Astrocyte of the cerebellum (primary cell): Measurements from ENCODE around the gene CALR3.
"Not testable (repeated sequence)": the region's sequence is repeated elsewhere in the genome, so short reads cannot be mapped to it uniquely, and the experiment has no call there.

Experiments
- DNase-seq: peaks from one replicate; pipeline ENCODE4 v3.0.0-alpha.2; 2011; ENCODE audit warnings: low read depth
- H3K4me3 ChIP-seq: 2 replicates; pipeline ENCODE4 v1.5.1; 2011; ENCODE audit warnings: mild to moderate bottlenecking, low read depth, low read length, moderate library complexity
- in situ Hi-C: cut with HindIII; loops from 2 replicates; pipeline ENCODE4 v1.10.0; 2017; ENCODE audit warnings: low sequenced_read_pairs
- TF ChIP-seq, protein P1 (sequence below): IDR thresholded peaks from 2 replicates; pipeline ENCODE4 v1.5.1; 2012; ENCODE audit warnings: low read length, low read depth, moderate library complexity, mild to moderate bottlenecking; ENCODE audit errors: missing control alignments

CALR3 gene

DNA sequence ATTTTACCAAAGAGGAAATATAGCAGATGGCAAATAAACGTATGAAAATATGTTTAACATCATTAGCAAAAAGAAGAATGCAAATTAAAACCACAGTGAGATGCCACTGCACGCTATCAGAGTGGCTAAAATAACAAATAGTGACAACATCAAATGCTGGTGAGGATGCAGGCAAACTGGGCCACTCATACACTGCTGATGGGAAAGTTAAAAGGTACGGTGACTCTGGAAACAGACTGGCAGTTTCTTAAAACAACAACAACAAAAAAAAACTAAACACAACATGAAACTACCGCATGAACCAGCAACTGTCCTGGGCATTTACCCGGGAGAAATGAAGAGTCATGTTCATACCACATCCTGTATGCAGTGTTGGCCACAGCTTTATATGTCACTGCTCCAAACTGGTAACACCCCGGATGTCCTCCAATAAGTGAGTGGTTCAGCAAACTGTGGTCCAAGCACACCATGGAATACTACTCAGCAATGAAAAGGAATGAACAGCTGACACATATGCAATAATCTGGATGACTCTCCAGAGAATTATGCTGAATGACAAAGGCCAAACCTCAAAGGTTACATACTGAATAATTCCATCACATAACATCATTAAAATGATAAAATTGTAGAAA lies 46.5 kb downstream of the CALR3 start:
- no peak for DNase-seq
- in situ Hi-C loops, result no loop called here
- TF ChIP-seq, protein P1, sequence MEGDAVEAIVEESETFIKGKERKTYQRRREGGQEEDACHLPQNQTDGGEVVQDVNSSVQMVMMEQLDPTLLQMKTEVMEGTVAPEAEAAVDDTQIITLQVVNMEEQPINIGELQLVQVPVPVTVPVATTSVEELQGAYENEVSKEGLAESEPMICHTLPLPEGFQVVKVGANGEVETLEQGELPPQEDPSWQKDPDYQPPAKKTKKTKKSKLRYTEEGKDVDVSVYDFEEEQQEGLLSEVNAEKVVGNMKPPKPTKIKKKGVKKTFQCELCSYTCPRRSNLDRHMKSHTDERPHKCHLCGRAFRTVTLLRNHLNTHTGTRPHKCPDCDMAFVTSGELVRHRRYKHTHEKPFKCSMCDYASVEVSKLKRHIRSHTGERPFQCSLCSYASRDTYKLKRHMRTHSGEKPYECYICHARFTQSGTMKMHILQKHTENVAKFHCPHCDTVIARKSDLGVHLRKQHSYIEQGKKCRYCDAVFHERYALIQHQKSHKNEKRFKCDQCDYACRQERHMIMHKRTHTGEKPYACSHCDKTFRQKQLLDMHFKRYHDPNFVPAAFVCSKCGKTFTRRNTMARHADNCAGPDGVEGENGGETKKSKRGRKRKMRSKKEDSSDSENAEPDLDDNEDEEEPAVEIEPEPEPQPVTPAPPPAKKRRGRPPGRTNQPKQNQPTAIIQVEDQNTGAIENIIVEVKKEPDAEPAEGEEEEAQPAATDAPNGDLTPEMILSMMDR, result no peak
- no peak overlapping the region for H3K4me3 ChIP-seq

DNA sequence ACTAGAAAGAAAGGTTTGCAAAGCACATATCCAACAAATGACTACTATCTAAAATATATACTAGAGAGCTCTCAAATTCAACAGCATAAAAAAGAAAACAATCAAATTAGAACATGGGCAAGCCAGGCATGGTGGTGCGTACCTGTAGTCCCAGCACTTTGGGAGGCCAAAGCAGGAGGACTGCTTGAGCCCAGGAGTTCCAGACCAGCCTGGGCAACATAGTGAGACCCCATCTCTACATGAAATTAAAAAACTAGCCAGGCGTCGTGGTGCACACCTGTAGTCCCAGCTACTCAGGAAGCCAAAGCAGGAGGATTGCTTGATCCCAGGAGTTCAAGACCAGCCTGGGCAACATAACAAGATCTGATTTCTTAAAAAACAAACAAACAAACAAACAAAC lies 47.1 kb downstream of the CALR3 start:
- in situ Hi-C loops, DNase-seq, H3K4me3 ChIP-seq: not testable (repeated sequence)

DNA sequence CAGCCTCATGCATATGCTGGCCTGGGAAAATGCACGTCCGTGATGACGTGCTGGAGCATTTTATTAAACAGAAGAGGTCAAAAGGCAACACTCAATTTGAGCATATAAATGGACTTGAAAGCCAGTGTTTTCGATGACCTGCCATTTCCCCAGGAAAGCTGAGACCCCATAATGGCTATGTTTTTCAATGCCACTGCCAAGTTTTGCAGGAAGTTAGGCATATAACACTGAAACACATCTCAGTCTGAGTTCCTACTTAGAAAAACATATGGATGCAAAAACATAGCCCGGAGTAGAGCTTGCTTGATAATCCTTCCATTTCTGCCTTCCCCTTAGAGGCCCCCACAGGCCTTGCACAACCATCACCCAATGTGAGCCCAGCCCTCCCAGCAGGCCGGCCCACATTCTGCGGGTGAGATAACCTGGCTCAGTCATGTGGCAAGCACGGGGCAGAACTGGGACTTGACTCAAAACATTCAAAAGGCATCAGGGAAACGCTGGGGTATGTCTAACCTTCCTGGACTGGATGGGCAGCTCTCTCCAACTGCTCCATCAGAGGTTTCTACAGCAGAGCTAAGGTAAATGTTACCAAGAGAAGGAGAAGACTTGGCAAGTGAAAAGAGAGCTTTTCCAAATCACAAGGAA lies 49.1 kb downstream of the CALR3 start:
- no peak for DNase-seq
- TF ChIP-seq, protein P1, result no peak
- no peak overlapping the region for H3K4me3 ChIP-seq
- in situ Hi-C loops, result no loop called here

DNA sequence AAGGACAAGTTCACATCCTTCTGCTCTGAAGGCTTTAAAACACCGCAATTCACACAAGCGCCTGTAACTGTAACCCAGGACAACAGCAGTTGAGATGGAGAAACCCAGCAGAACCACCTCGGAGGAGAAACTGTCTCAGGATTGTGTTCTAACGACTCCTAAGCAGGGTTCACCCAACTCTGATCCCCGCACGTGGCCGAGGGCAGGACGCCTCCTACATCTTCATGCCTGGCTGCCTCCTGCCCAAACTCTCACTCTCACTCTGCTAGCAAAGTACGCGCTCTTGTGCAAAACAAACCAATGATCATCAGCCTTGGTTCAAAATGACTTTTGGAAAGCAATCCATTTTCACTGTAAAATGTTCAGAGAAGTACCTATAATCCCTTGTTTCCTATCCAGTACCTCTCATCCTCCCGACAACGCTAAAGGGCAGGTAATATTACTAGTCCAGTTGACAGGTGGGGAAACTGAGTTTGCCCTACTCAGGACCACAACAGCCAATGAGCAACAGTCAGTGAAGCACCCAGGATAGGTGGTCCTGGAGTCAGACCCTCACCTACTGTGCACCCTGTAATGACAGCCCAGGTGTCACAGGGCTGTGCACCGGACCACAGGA lies 49.8 kb downstream of the CALR3 start:
- in situ Hi-C loops, result no loop called here
- TF ChIP-seq, protein P1, result no peak
- no peak for DNase-seq
- no peak overlapping the region for H3K4me3 ChIP-seq

DNA sequence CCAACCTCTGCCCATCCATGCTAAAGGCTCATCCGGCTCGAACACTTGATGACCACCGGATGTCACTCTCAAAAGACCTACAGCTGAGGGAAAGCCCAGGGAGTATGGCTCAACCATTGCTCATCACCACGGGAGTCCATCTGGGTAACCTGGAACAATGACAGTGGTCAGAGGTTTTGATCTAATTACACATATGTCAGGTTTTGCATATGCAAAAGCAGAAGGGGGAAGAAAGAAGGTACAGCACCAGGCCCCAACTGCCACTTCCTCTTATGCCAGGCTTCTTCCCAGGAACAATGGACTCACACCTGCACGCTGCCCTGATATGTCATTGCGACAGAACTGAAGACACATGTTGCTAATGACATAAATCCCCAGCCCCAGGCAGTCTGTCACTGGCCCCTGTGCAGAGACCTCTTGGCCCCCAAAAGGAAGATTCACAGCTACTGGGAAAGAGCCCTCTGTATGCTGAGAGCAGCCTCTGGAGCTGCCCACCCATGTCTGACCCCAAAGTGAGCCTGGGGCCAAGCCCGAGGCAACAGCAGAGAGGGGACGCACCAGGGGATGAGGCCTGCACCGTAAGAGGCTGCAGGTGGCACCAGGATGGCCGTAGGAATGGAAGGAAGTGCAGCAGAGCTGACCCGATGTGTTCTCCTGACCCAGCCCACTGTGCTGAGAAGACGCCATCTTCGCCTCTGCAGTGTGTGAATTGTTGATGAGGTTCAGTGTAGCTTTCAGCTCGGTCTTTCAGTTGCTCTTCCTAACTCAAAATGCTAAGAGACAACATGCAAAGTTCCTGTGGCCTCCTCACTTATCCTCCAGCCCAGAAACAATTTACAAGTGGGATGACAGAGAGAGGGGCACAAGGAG lies 50.5 kb downstream of the CALR3 start:
- no peak overlapping the region for H3K4me3 ChIP-seq
- in situ Hi-C loops, result no loop called here
- DNase-seq, result no peak

DNA sequence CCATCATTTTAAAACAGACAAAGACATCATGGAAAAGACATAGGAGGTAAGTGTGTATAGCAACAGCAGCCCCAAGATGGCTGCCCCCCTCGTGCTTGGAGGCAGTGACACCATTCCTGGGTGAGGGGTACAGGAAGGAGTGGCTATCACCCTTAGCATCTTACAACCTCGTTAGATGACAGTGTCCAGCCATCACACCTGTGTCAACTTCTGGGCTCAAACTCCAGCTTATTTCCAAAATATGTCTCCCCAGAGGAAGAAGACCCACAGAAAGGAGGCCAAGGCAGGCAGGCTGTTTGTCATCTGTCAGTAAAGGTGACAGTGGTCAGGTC lies 51.7 kb downstream of the CALR3 start:
- TF ChIP-seq, protein P1, result no peak
- H3K4me3 ChIP-seq, result no peak overlapping the region
- DNase-seq, result no peak
- in situ Hi-C loops, result no loop called here

More for the DNA sequence above, 50.5 kb downstream of the CALR3 start:
- TF ChIP-seq, protein P1, result no peak
